GM19238 (cell line): ENCODE data around the gene WDR76.
"Not testable (repeated sequence)": the region's sequence is repeated elsewhere in the genome, so short reads cannot be mapped to it uniquely, and the experiment has no call there.

Source experiments
- DNase-seq: peaks from one replicate; pipeline ENCODE4 v3.0.0; 2011; ENCODE audit warnings: low spot score; ENCODE audit not compliant: insufficient read length

WDR76 gene

DNA sequence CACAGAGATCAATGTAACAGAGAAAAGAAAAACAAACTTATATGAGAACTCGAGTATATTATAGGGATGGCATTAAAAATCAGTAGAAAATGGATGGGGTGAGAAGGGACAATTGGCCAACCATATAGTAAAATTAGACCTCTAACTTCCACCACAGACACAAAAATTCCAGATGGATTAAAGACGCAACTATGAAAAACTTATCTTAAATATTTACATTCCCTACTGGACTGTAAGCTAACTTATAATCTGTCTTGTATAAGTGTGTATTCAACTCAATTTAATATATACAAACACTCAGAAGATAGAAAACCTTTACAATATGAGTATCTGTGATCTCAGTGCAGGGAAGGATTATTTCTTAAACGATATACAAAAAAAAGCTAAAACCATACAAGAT lies 5.3 kb upstream of the WDR76 start:
- no peak for DNase-seq

DNA sequence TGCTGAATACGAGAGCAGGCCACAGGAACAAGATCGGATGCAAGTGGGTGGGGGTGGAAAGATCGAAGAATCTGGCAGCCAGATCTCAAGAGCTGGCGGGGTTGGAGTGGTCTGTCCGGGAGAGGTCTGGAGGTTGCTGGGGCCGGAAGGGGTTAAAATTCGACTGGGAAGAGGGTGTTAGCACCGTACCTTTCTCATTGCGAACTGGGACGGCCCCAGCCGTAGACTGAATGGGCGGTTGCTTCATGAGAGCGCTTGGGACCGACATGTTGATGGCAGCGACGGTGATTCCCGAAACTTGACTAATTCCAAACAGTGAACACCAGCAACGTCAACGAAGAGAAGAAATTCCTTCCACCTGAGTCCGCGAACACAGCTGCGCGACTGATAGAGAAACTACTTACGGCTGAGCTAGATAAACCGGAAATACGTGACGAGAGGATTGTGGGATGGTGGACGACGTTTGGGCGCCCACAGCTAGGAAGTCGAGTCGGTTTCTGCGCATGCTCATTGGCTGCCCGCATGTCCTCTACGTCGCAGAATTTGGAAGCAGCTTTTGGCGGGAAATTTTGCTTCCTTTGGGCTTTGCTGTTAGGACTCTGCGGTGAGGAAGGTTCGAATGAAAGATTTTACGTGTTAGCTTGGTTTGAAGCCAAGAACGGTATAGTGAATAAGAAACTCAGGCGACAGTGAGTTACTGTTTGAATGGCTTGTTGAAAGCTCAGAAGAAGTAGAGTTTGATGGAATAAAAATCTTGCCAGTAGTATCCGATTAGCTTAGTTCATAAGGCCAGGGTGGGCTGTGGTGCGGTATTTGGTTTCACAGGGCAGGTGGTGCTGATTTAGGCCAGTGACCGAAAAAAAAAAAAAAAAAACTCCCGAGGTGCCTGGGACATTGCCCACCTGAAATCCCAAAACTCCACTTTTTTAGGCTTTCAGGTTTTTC lies 2.2 kb upstream of the WDR76 start, which contains the start of gene MFAP1:
Gene MFAP1, minus strand, starts transcription at position 389 of the 945 bp plus-strand sequence. Its CDS starts 121 bp downstream, at position 268.
- DNase-seq = peak; percentile 84

DNA sequence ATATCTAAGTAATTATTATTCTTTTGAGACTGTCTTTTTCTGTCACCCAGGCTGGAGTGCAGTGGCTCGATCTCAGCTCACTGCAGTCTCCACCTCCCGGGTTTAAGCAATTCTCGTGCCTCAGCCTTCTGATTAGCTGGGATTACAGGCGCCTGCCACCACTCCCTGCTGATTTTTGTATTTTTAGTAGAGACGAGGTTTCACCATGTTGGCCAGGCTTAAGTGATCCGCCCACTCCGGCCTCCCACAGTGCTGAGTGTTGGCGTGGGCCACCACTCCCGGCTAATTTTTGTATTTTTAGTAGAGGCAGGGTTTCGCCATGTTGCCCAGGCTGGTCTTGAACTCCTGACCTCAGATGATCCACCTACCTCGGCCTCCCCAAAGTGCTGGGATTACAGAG lies 1.5 kb upstream of the WDR76 start:
- not testable (repeated sequence) for DNase-seq

DNA sequence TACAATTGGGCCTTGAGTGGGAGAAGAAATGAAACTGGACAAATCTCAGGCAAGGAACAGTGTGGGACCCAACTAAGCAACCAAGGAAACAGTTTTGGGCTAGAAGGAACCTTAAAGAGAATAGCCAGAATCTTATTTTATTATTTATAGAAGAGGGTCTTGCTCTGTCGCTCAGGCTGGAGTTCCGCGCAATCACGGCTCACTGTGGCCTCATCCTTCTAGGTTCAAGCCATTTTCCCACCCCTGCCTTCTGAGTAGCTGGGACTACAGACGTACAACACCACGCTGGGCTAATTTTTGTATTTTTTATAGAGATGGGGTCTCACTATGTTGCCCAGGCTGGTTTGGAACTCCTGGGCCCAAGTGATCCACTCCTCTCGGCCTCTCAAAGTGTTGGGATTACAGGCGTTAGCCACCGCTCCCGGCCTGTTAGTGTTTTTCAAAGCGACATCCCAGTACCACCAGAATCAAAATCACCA lies 734 bp upstream of the WDR76 start:
- no peak for DNase-seq

DNA sequence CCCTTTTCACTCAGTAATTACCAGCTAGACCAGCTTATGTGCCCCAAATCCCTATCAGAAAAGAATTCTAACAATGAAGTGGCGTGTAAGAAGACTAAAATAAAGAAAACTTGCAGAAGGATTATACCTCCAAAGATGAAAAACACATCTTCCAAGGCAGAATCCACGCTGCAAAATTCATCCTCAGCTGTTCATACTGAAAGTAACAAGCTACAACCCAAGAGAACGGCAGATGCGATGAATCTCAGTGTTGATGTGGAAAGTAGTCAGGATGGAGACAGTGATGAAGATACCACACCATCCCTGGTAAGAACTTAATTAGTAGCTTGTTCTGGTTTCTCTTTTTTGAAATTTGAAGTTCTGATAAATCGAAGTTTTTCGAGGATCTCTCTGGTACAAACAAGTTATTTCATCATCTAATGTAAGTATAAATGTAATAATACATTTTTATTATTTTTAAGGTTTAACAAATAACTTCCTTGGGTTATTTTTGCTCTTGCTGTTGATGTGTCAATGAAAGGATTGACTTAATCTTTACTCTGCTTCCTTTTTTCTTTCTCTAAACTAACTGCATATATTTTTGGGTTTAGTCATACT lies 1.4 kb downstream of the WDR76 start:
- DNase-seq = no peak

DNA sequence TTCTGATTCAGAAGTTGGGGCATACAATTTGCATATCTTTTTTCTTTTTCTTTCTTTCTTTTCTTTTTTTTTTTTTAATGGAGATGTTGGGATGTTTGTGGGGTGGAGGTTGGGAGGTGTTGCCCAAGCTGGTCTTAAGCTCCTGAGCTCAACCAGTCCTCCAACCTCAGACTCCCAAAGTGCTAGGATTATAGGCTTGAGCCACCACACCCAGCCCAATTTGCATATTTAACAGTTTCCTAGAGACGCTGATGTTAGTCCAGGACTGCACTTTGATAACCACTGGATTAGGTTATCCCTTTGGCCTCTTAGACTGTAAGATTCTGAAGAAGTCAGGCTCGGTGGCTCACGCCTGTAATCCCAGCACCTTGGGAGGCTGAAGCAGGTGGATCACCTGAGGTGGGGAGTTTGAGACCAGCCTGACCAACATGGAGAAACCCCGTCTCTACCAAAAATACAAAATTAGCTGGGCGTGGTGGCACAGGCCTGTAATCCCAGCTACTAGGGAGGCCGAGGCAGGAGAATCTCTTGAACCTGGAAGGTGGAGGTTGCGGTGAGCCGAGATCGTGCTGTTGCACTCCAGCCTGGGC lies 3.2 kb downstream of the WDR76 start:
- not testable (repeated sequence) for DNase-seq

DNA sequence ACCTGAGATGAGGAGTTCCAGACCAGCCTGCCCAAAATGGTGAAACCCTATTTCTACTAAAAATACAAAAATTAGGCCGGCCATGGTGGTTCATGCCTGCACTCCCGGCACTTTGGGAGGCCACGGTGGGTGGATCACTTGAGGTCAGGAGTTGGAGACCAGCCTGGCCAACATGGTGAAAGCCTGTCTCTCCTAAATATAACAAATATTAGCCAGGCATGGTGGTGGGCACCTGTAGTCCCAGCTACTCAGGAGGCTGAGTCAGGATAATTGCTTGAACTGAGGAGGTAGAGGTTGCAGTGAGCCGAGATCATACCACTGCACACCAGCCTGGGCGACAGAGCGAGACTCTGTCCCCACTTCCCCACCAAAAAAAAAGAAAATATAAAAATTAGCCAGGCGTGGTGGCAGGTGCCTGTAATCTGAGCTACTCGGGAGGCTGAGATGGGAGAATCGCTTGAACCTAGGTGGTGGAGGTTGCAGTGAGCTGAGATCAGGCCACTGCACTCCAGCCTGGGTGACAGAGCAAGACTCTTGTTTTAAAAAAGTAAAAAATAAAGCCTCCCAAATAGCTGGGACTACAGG lies 4.0 kb downstream of the WDR76 start:
- DNase-seq = not testable (repeated sequence)

DNA sequence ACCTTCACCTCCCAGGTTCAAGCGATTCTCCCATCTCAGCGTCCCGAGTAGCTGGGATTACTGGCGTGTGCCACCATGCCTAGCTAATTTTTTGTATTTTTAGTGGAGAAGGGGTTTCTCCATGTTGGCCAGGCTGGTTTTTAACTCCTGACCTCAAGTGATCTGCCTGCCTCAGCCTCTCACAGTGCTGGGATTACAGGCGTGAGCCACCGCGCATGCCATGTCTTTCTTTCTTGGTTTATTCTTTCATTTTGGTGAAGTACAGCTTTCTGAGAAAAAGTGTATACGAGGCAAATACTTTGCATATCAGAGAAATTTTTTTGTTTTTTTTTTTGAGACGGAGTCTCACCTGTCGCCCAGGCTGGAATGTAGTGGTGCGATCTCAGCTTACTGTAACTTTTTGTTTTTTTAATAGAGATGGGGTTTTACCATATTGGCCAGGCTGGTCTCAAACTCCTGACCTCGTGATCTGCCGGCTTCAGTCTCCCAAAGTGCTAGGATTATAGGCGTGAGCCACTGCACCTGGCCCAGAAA lies 4.8 kb downstream of the WDR76 start:
- not testable (repeated sequence) for DNase-seq

DNA sequence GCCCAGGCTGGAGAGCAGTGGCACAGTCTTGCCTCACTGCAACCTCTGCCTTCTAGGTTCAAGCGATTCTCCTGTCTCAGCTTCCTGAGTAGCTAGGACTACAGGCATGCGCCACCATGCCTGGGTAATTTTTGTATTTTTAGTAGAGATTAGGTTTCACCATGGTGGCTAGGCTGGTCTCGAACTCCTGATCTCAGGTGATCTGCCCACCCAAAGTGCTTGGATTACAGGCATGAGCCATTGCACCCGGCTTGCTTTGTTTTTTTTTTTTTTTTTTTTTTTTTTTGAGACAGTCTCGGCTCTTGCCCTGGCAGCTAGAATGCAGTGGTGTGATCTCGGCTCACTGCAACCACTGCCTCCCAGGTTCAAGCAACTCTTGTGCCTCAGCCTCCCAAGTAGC lies 5.7 kb downstream of the WDR76 start:
- DNase-seq = not testable (repeated sequence)

DNA sequence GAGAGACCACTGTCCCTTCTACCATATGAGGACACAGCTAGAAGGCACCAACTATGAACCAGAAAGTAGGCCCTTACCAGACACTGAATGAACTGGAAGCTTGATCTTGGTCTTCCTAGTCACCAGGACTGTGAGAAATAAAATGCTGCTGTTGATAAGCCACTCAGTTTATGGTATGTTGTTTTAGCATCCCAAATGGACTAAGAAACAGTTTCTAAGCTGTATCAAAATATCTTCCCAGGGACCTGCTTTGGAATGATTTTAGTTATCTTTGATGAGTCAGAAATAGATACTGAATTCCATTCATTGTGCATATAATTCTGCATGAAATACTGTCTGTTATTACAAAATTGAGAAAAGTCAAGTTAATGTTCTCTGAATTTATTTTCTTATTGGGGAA lies 18.6 kb downstream of the WDR76 start:
- DNase-seq = no peak

DNA sequence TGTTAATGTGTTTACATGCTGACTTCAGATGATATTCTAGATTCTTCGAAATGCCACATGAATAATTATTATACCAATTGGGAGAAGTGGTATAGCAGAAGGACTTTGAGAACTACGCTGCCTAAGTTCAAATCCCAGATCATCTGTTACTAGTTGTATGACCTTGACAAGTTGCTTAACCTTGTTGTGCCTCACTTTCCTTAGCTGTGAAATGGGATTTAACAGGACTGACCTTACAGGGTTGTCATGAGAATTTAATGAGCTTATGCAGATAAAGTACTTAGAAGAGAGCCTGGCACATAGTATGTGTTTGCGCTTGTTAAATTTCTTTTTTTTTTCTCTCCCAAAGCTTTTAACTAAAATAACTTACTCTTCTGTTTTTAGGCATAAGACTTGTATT lies 24.4 kb downstream of the WDR76 start:
- DNase-seq = no peak

DNA sequence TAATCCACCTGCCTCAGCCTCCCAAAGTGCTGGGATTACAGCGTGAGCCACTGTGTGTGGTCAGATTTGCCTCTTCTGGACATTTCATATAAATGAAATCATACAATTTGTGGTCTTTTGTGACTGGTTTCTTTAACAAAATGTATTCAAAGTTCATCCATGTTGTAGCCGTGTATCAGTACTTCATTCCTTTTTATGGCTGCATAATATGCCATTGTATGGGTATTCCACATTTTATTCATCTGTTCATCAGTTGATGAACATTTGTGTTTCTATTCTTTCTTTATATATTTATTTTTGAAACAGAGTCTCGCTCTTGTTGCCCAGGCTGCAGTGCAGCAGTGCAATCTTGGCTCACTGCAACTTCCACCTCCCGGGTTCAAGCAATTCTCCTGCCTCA lies 25.8 kb downstream of the WDR76 start:
- DNase-seq = no peak

DNA sequence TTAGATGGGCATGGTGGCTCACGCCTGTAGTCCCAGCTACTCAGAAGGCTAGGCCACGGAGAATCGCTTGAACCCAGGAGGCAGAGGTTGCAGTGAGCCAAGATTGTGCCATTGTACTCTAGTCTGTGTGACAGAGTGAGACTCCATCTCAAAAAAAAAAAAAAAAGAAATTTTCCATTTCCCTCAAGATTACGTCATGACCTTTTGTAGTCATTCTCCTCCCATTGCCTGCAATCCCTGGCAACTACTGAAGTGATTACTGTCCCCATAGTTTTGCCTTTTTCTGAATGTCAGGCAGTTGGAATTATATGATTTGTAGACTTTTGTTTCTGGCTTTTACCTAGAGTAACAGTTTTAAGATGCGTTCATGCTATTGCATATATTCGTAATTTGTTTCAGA lies 28.0 kb downstream of the WDR76 start:
- DNase-seq = no peak

DNA sequence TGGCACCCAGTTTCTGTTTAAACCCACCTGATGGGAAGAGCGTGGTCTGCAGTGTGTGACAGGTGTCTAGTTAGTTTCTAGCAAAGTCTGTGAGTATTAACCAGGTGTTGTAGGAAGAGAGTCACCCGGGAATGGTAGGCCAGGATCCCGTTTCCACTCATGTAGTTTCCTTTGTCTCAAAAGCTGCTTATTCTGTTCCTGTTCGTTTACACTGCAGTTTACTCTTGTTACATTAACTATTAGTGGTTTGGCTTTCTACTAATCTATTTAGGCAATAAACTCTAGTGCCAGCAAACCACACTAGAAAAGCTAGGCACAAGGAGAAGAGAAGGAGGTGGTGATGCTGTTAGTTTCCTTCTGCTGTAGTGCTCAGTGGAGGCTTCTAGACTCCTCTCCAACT lies 32.7 kb downstream of the WDR76 start:
- DNase-seq = no peak

DNA sequence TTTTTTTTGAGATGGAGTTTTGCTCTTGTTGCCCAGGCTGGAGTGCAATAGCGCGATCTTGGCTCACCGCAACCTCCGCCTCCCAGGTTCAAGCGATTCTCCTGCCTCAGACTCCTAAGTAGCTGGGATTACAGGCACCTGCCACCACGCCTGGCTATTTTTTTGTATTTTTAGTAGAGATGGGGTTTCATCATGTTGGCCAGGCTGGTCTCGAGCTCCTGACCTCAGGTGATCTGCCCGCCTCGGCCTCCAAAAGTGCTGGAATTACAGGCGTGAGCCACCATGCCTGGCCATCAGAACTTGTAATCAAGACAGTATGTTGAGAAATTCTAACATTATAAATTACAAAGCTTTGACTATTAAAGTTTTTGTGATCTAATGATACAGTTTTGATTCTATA lies 39.8 kb downstream of the WDR76 start:
- not testable (repeated sequence) for DNase-seq

DNA sequence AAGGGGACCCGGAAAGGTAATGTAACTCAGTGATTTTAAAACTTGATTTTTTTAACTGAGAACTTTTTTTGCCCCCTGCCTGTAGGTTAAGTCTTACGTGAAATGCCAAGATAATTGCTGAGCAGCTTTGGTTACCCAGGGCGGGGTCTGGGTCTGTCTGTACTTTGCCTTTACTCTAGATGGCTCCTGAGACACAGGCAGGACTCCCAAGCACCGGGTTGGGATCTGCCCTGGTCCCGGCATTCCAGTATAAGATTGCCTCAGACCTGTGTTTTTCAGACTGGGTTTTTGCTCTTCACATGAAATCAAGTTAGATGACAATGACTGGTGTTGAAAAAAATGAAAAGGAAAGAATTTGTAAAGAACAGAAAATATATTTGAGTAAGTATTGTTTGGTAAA lies 40.3 kb downstream of the WDR76 start:
- no peak for DNase-seq

DNA sequence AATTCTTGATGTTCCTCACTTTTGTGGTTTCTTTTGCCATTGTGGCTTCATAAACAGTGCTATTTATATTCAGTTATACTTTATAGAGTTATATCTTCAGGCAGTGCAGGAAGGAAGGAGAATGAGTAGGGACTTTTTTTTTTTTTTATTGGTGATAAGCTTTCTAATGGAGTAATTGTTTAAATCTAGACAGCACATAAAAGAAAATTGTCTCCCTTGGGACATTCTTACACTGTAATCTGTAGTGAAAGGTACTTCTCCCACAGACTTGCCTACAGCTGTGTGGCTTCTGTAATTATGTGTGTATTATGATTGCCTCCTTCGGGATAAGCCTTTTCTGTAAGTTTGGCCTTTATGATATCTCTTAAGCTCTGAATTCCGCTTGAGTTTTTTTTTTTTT lies 41.6 kb downstream of the WDR76 start:
- DNase-seq = no peak

DNA sequence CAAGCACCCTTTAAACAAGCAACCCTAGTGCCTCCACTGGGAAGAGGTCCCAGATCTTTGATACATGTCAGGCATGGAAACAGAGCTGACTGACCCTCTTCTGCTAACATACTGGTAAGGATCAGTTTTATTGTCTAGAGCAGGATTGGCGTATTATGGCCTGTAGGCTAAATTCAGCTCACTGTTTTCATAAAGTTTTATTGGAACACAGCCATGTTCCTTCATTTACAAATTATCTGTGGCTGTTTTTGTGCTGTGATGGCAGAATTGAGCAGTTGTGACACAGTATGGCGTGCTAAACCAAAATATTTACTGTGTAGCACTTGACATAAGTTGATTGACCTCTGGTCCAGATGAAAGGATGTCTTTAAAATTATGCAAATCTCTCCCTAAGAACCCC lies 45.0 kb downstream of the WDR76 start:
- DNase-seq = no peak

DNA sequence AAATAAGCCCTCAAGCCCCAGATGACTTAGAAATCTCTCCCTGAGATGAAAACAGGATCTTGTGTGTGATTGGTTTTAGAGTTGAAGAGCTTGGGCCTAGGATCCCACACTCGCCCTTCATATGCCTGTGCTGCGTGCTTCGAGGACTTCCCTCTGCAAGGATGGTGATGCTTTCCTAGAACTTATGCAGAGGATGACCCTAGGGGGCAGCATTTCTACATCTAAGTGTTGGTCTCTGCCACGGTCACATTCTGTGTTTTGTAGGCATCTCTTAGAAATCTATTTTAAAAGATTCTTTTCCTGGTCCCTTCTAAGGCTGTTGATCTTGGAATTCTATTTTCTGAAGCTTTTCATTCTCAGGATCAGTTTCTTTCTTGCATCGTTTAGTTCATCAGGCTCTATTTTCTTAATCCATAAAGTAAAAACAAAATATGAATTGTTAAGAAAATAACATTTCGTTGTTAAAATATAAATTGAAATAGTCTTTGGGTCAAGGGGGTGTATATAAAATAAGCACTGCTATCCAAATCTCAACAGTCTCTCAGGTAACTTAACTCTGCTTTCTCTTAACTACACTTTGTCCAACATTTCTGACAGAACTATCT lies 45.7 kb downstream of the WDR76 start:
- peak; percentile 17 for DNase-seq

DNA sequence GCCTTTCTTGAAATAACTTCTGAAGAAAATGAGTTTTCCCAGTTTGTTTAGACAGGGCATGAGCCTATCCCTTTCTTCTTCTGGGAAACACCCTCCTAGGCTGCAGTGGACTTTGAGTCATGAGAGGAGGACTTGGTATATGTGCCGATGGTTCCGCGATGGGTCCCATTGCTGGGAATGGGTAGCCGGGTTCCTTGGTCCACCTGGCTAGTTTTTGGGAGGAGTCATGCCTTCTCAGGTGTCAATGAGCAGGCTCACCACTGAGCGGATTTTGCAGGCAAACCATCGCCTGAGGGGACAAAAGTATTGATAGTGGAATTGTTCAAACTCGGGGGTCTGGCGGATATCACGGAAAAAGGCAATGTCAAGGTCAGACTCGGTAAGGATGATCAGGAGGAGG lies 46.8 kb downstream of the WDR76 start:
- DNase-seq = no peak

DNA sequence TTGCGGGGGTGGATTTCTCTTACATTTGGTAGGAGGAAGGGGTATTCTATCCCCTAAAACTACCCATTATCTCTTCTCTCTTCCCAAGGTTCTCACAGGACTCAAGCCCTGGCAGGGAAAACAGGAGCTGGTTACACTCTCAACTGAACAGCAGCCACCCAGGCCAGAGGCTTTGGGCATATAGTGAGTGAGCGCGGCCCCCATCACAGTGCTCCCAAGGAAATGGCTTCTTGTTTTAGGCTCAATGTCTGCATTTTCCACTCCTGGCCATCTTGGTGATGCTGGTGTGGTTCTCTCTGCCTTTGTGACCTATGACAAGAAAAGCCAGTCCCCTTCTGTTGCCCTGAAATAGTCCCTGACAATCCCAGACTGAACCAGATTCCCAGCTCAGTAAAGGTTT lies 50.1 kb downstream of the WDR76 start:
- DNase-seq = no peak
